Dendritic cell treated with granulocyte-macrophage colony-stimulating factor and Interleukin-4, amounts not matched to agents 40 ng/mL and 50 ng/mL, for 4 days (primary cell): Measurements from ENCODE around the gene PTPRJ.

Source experiments
- H3K27ac Mint-ChIP-seq: one replicate; pipeline ENCODE4 v1.8.0; 2022; ENCODE audit warnings: mild to moderate bottlenecking, mixed read lengths
- H3K27me3 Mint-ChIP-seq: one replicate; pipeline ENCODE4 v1.8.0; 2022; ENCODE audit warnings: mild to moderate bottlenecking, mixed read lengths
- H3K36me3 Mint-ChIP-seq: one replicate; pipeline ENCODE4 v1.8.0; 2022; ENCODE audit warnings: low read depth, mixed read lengths
- H3K4me1 Mint-ChIP-seq: one replicate; pipeline ENCODE4 v1.8.0; 2022; ENCODE audit warnings: low read depth, mixed read lengths
- H3K4me3 Mint-ChIP-seq: one replicate; pipeline ENCODE4 v1.8.0; 2022; ENCODE audit warnings: mild to moderate bottlenecking, moderate library complexity, mixed read lengths
- H3K9me3 Mint-ChIP-seq: one replicate; pipeline ENCODE4 v1.8.0; 2022; ENCODE audit warnings: mixed read lengths
- intact Hi-C: fragments of 100-400 bp; cut with micrococcal nuclease; formaldehyde crosslinking; loops from one replicate; pipeline ENCODE4 v1.15.0; 2022

PTPRJ gene

GRCh38 chr11:48074425-48075181, 94.2 kb downstream of the PTPRJ start:
- H3K9me3 Mint-ChIP-seq: no peaks in the 10 kb centered on the region
- H3K4me1 Mint-ChIP-seq: peaks cover 52% of the 10 kb centered on the region
- H3K4me3 Mint-ChIP-seq: no peak overlapping the region
- intact Hi-C loops: no loop called here
- H3K27ac Mint-ChIP-seq: no peak overlapping the region
- H3K36me3 Mint-ChIP-seq: peaks cover 65% of the 10 kb centered on the region
- H3K27me3 Mint-ChIP-seq: no peaks in the 10 kb centered on the region

- H3K4me3 Mint-ChIP-seq: no peak overlapping the region
- intact Hi-C loops: no loop called here
- H3K9me3 Mint-ChIP-seq: no peaks in the 10 kb centered on the region
- no peaks in the 10 kb centered on the region for H3K27me3 Mint-ChIP-seq
- H3K4me1 Mint-ChIP-seq: peaks cover 62% of the 10 kb centered on the region
- no peak overlapping the region for H3K27ac Mint-ChIP-seq
- H3K36me3 Mint-ChIP-seq: peaks cover 59% of the 10 kb centered on the region
Observed at GRCh38 chr11:48075637-48076036, 95.3 kb downstream of the PTPRJ start.

- intact Hi-C loops: no loop called here
- peaks cover 74% of the 10 kb centered on the region for H3K4me1 Mint-ChIP-seq
- no peak overlapping the region for H3K4me3 Mint-ChIP-seq
- peaks cover 51% of the 10 kb centered on the region for H3K36me3 Mint-ChIP-seq
- no peaks in the 10 kb centered on the region for H3K27me3 Mint-ChIP-seq
- no peak overlapping the region for H3K27ac Mint-ChIP-seq
- H3K9me3 Mint-ChIP-seq: no peaks in the 10 kb centered on the region
Observed at GRCh38 chr11:48077251-48077650, 96.9 kb downstream of the PTPRJ start.

GRCh38 chr11:48078689-48079088, 98.3 kb downstream of the PTPRJ start:
- no peaks in the 10 kb centered on the region for H3K27me3 Mint-ChIP-seq
- peak overlapping the region; percentile 6 for H3K27ac Mint-ChIP-seq
- H3K36me3 Mint-ChIP-seq: peaks cover 58% of the 10 kb centered on the region
- intact Hi-C loops: no loop called here
- H3K9me3 Mint-ChIP-seq: no peaks in the 10 kb centered on the region
- H3K4me3 Mint-ChIP-seq: no peak overlapping the region
- H3K4me1 Mint-ChIP-seq: peaks cover 73% of the 10 kb centered on the region

- no peaks in the 10 kb centered on the region for H3K9me3 Mint-ChIP-seq
- no peak overlapping the region for H3K4me3 Mint-ChIP-seq
- intact Hi-C loops: no loop called here
- peaks cover 67% of the 10 kb centered on the region for H3K36me3 Mint-ChIP-seq
- peaks cover 73% of the 10 kb centered on the region for H3K4me1 Mint-ChIP-seq
- H3K27ac Mint-ChIP-seq: peak overlapping the region; percentile 78
- no peaks in the 10 kb centered on the region for H3K27me3 Mint-ChIP-seq
Observed at GRCh38 chr11:48079596-48079995, 99.2 kb downstream of the PTPRJ start.

GRCh38 chr11:48080301-48080861, 100.0 kb downstream of the PTPRJ start:
- Mint-ChIP-seq H3K4me3 (no peak overlapping the region), H3K27ac (no peak overlapping the region), H3K4me1 (peaks cover 71% of the 10 kb centered on the region), H3K36me3 (peaks cover 70% of the 10 kb centered on the region), H3K9me3 (no peaks in the 10 kb centered on the region), H3K27me3 (no peaks in the 10 kb centered on the region)
- intact Hi-C loops: no loop called here

GRCh38 chr11:48081151-48082010, 101.0 kb downstream of the PTPRJ start:
- peaks cover 70% of the 10 kb centered on the region for H3K36me3 Mint-ChIP-seq
- intact Hi-C loops: no loop called here
- peaks cover 69% of the 10 kb centered on the region for H3K4me1 Mint-ChIP-seq
- no peaks in the 10 kb centered on the region for H3K27me3 Mint-ChIP-seq
- H3K9me3 Mint-ChIP-seq: no peaks in the 10 kb centered on the region
- H3K4me3 Mint-ChIP-seq: no peak overlapping the region
- peak overlapping the region; percentile 72 for H3K27ac Mint-ChIP-seq

- H3K27me3 Mint-ChIP-seq: no peaks in the 10 kb centered on the region
- H3K4me1 Mint-ChIP-seq: peaks cover 71% of the 10 kb centered on the region
- no peaks in the 10 kb centered on the region for H3K9me3 Mint-ChIP-seq
- H3K36me3 Mint-ChIP-seq: peaks cover 67% of the 10 kb centered on the region
- no peak overlapping the region for H3K27ac Mint-ChIP-seq
- no peak overlapping the region for H3K4me3 Mint-ChIP-seq
- intact Hi-C loops: no loop called here
Observed at GRCh38 chr11:48082771-48083170, 102.4 kb downstream of the PTPRJ start.

GRCh38 chr11:48083421-48083820, 103.1 kb downstream of the PTPRJ start:
- no peak overlapping the region for H3K27ac Mint-ChIP-seq

GRCh38 chr11:48085688-48086087, 105.3 kb downstream of the PTPRJ start:
- Mint-ChIP-seq H3K27me3 (no peaks in the 10 kb centered on the region), H3K4me1 (peaks cover 72% of the 10 kb centered on the region), H3K27ac (no peak overlapping the region), H3K4me3 (no peak overlapping the region), H3K36me3 (peaks cover 64% of the 10 kb centered on the region), H3K9me3 (no peaks in the 10 kb centered on the region)
- intact Hi-C loops: no loop called here

More at GRCh38 chr11:48083421-48083820, 103.1 kb downstream of the PTPRJ start:
- no peaks in the 10 kb centered on the region for H3K9me3 Mint-ChIP-seq
- no peak overlapping the region for H3K4me3 Mint-ChIP-seq
- intact Hi-C loops: no loop called here
- peaks cover 61% of the 10 kb centered on the region for H3K36me3 Mint-ChIP-seq
- H3K4me1 Mint-ChIP-seq: peaks cover 72% of the 10 kb centered on the region
- H3K27me3 Mint-ChIP-seq: no peaks in the 10 kb centered on the region

GRCh38 chr11:48087422-48087821, 107.1 kb downstream of the PTPRJ start:
- Mint-ChIP-seq H3K27me3 (no peaks in the 10 kb centered on the region), H3K4me3 (no peak overlapping the region), H3K4me1 (peaks cover 67% of the 10 kb centered on the region), H3K9me3 (no peaks in the 10 kb centered on the region), H3K27ac (no peak overlapping the region), H3K36me3 (peaks cover 68% of the 10 kb centered on the region)
- intact Hi-C loops: no loop called here

- intact Hi-C loops: no loop called here
- Mint-ChIP-seq H3K36me3 (peaks cover 61% of the 10 kb centered on the region), H3K27me3 (no peaks in the 10 kb centered on the region), H3K4me1 (peaks cover 65% of the 10 kb centered on the region), H3K9me3 (no peaks in the 10 kb centered on the region), H3K4me3 (no peak overlapping the region), H3K27ac (peak overlapping the region; percentile 43)
Observed at GRCh38 chr11:48087974-48088681, 107.8 kb downstream of the PTPRJ start.

- Mint-ChIP-seq H3K4me1 (peaks cover 71% of the 10 kb centered on the region), H3K27ac (no peak overlapping the region), H3K36me3 (peaks cover 56% of the 10 kb centered on the region), H3K9me3 (no peaks in the 10 kb centered on the region), H3K27me3 (no peaks in the 10 kb centered on the region), H3K4me3 (no peak overlapping the region)
- intact Hi-C loops: no loop called here
Observed at GRCh38 chr11:48088682-48089050, 108.3 kb downstream of the PTPRJ start.

GRCh38 chr11:48090174-48090573, 109.8 kb downstream of the PTPRJ start:
- H3K27me3 Mint-ChIP-seq: no peaks in the 10 kb centered on the region
- H3K27ac Mint-ChIP-seq: no peak overlapping the region
- no peak overlapping the region for H3K4me3 Mint-ChIP-seq
- H3K36me3 Mint-ChIP-seq: peaks cover 54% of the 10 kb centered on the region
- no peaks in the 10 kb centered on the region for H3K9me3 Mint-ChIP-seq
- peaks cover 84% of the 10 kb centered on the region for H3K4me1 Mint-ChIP-seq
- intact Hi-C loops: no loop called here
